Fibroblast of pulmonary artery (primary cell): Measurements from ENCODE around the gene GALNT2.
A peak's percentile ranks its signal among the peaks of the same experiment; 100 is the strongest.

Experiments
- DNase-seq: peaks from one replicate; pipeline ENCODE4 v3.0.0-alpha.2; 2010; ENCODE audit warnings: low read depth
- H3K4me3 ChIP-seq: replicated peaks from 2 replicates; pipeline ENCODE4 v1.5.1; 2011; ENCODE audit warnings: low read depth, mild to moderate bottlenecking, control low read depth, low read length, moderate library complexity
- TF ChIP-seq, protein P1 (sequence below): IDR thresholded peaks from 2 replicates; pipeline ENCODE4 v1.5.1; 2011; ENCODE audit warnings: mild to moderate bottlenecking, control low read depth, low read length, inconsistent platforms; ENCODE audit errors: missing control alignments

GALNT2 gene

DNA sequence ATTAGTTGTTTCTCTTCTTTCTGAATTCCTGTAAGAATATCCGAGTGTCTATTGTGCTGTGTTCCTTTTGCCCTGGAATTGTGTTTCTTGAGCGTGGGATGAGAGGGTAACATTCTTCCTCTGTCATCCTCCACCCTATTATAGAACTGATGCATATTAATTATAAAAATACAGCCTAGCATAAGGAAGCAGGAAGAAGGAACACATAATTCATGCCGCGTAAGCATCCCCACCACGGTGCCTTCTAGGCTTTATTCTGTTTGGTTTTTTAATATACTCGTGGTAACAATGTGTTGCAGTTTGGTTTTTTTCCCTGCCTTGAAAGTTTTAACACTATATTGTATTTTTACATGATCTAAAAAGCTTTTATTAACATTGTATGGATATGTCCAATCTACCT is 65.7 kb downstream of the GALNT2 start:
- H3K4me3 ChIP-seq, result no peak overlapping the region
- TF ChIP-seq, protein P1, sequence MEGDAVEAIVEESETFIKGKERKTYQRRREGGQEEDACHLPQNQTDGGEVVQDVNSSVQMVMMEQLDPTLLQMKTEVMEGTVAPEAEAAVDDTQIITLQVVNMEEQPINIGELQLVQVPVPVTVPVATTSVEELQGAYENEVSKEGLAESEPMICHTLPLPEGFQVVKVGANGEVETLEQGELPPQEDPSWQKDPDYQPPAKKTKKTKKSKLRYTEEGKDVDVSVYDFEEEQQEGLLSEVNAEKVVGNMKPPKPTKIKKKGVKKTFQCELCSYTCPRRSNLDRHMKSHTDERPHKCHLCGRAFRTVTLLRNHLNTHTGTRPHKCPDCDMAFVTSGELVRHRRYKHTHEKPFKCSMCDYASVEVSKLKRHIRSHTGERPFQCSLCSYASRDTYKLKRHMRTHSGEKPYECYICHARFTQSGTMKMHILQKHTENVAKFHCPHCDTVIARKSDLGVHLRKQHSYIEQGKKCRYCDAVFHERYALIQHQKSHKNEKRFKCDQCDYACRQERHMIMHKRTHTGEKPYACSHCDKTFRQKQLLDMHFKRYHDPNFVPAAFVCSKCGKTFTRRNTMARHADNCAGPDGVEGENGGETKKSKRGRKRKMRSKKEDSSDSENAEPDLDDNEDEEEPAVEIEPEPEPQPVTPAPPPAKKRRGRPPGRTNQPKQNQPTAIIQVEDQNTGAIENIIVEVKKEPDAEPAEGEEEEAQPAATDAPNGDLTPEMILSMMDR, result no peak
- no peak for DNase-seq

DNA sequence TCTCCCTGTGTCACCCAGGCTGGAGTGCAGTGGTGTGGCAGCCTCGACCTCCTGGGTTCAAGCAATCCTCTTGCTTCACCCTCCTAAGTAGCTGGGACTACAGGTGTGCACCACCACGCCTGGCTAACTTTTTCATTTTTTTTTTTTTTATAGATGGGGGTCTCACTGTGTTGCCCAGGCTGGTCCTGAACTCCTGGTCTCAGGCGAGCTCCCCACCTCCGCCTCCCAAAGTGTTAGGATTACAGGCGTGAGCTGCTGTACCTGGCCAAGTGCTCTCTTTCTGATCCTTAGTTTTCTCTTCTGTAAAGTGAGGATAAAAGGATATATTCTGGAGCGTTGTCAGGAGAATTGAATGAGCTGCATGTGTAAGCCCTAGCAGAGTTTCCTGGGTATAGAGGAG is 68.7 kb downstream of the GALNT2 start:
- DNase-seq, result no peak
- H3K4me3 ChIP-seq, result no peak overlapping the region
- TF ChIP-seq, protein P1, result no peak

DNA sequence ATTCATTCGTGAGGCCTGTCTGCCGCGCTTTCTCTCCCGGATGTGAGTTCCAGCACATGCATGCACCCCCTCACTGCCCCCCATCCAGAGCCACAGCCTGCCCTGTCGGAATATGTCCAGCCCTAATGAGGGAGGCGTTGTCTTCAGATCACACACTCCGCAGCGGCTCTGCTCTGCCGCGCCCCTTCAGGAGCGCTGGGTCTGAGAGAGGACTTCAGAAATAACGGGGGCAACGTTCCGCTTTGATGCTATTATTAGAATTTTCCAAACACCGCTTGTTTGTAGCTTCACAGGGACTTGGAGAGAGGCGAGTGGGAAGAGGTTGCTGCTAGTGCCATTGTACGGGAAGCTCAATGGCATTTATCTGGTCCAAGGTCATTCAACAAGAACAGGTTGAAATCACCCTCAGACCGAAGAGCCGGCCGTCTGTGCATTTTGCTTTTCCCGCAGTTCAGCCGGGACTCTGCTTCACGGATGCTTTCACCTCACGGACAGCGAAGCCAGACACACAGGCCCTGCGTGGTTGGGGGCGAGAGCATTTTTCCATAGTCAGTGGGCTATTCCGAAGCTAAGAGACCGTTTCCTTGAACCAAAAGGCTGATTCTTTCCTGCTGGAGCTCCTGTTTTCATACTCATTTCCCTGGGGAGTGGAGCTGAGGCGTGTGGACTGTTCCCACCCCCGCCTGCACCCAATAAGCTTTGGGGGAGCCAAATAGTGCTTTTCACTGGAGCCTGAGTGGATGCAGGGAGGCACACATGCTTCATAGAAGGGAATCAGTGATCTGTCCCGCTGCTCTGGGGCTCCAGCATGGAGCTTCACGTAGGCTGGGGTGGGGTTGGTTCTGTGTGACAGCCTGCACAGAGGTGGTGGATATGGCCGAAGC is 69.7 kb downstream of the GALNT2 start:
- TF ChIP-seq, protein P1, result no peak
- no peak for DNase-seq
- H3K4me3 ChIP-seq, result no peak overlapping the region

DNA sequence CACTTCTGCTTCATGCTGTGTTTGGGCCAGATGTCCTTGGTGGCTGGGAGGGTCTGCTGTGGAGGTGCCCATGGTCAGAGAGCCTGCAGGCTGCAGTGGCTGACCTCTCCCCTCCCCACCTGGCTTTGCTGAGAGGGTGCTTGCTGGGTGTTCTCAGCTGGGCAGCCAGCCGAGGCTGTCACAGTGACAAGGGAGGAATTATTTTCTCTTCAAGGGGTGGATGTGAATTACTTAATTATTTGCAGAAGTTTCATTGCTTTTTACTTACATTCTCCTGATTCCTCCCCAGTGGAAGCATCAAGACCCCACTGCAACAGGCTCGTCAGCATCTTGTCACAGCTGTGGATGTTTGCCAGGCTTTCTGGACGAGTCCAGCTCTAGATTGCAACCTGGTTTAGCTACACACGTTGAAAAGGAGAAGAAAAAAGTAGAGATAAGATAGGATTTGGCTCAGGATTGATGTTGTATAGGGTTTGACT is 70.3 kb downstream of the GALNT2 start:
- no peak overlapping the region for H3K4me3 ChIP-seq
- peak; percentile 35 for DNase-seq
- TF ChIP-seq, protein P1, result no peak

DNA sequence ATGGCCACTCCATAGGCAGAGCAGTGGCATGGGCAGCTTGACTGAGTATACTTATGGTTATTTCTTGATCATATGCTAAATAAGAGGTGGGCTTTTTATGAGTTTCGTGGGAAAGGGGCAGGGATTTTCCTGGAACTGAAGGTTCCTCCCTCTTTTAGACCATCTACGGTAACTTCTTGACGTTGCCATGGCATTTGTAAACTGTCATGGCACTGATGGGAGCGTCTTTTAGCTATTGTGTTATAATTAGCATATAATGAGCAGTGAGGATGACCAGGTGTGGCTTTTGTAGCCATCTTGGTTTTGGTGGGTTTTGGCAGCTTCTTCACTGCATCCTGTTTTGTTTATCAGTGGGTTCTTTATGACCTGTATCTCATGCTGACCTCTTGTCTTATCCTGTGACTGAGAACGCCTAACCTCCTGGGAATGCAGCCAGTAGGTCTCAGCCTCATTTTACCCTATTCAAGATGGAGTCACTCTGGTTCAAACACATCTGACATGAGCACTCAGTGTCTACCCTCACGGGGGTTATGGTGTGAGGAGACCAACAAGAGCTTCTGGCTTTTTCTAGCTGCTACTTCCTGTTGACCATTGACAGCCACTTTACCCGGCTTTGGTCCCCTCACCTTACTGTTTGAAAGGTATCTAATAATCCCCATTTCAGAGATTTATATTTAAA is 71.7 kb downstream of the GALNT2 start:
- no peak overlapping the region for H3K4me3 ChIP-seq
- TF ChIP-seq, protein P1, result no peak
- DNase-seq, result no peak

DNA sequence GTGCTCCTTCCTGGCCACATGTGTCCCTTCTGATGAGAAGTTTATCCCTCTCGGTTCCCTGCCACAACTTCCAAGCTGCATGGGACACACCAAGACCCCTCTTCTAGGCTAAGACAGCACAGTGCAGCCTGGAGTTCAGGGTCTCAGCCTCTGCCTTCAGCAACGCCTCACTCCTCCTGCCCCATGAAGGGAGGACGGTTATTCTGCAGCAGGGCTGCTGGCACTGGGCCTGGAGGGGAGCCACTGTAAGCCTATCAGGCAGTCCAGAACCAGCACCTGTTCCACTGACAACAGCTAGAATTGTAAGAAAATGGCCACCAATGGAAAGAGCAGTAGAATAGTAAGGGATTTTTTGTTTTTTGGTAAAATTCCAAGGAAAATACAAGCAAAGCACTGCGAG is 72.3 kb downstream of the GALNT2 start:
- TF ChIP-seq, protein P1, result no peak
- DNase-seq, result no peak
- H3K4me3 ChIP-seq, result no peak overlapping the region
